Osteoblast (primary cell): ENCODE data around the gene VAMP8. TPM values are rescaled to one million over a fixed set of nuclear protein-coding genes. Genes with fewer than 3 reads are reported as not detected.

Experiments used
- DNase-seq: peaks from one replicate; pipeline ENCODE4 v3.0.0; 2011; ENCODE audit warnings: low spot score, mixed read lengths; ENCODE audit not compliant: insufficient read length; ENCODE audit errors: missing footprints
- H2AFZ ChIP-seq: 2 replicates; pipeline ENCODE4 v1.6.0; 2011; ENCODE audit warnings: mild to moderate bottlenecking, low read length
- H3K27ac ChIP-seq: 2 replicates; pipeline ENCODE4 v1.5.1; 2011; ENCODE audit warnings: mild to moderate bottlenecking, low read depth, low read length, moderate library complexity
- H3K27me3 ChIP-seq: 2 replicates; pipeline ENCODE4 v1.6.0; 2012; ENCODE audit warnings: mild to moderate bottlenecking, control low read depth, inconsistent platforms, low read length, moderate library complexity; ENCODE audit not compliant: insufficient read depth
- H3K36me3 ChIP-seq: 2 replicates; pipeline ENCODE4 v1.5.1; 2011; ENCODE audit warnings: mild to moderate bottlenecking, low read length, control low read depth, moderate library complexity; ENCODE audit not compliant: insufficient read depth
- H3K4me1 ChIP-seq: 2 replicates; pipeline ENCODE4 v1.5.1; 2011; ENCODE audit warnings: mild to moderate bottlenecking, low read length, control low read depth, moderate library complexity; ENCODE audit not compliant: insufficient read depth
- H3K4me2 ChIP-seq: 2 replicates; pipeline ENCODE4 v1.6.0; 2011; ENCODE audit warnings: mild to moderate bottlenecking, low read length; ENCODE audit not compliant: insufficient read depth
- H3K4me3 ChIP-seq: fragments of 200-600 bp; sonication (generic); 3 replicates; pipeline ENCODE4 v1.5.1; 2012; ENCODE audit warnings: mild to moderate bottlenecking, low read length, inconsistent platforms; ENCODE audit not compliant: insufficient read depth
- H3K79me2 ChIP-seq: 2 replicates; pipeline ENCODE4 v1.6.0; 2012; ENCODE audit warnings: mild to moderate bottlenecking, low read length, control low read depth, inconsistent platforms; ENCODE audit not compliant: insufficient read depth
- H3K9me3 ChIP-seq: 2 replicates; pipeline ENCODE4 v1.5.1; 2011; ENCODE audit warnings: low read depth, low read length, control low read depth
- H4K20me1 ChIP-seq: 2 replicates; pipeline ENCODE4 v1.6.0; 2012; ENCODE audit warnings: mild to moderate bottlenecking, low read length, control low read depth; ENCODE audit not compliant: insufficient read depth
- CTCF ChIP-seq: IDR thresholded peaks from 2 replicates; pipeline ENCODE4 v1.5.1; 2011; ENCODE audit warnings: mild to moderate bottlenecking, low read depth, low read length, moderate library complexity; ENCODE audit errors: extremely low read depth
- total RNA-seq: library from RNA; depleted of rRNA; stranded (reverse); fragments of >200 nt; gene quantifications from 2 replicates; pipeline ENCODE4 v1.2.3, GENCODE V29; 2012

VAMP8 gene
- total RNA-seq, 1 donor, result 2.5 TPM

- Histone ChIP-seq H2AFZ (no peak overlapping the region), H3K4me2 (peak overlapping the region; percentile 73), H3K27ac (peak overlapping the region; percentile 80), H3K27me3 (no peaks in the 10 kb centered on the region), H3K9me3 (no peaks in the 10 kb centered on the region), H3K36me3 (peaks cover 26% of the 10 kb centered on the region), H3K4me1 (peaks cover 42% of the 10 kb centered on the region), H3K79me2 (peaks cover 47% of the 10 kb centered on the region), H3K4me3 (peak overlapping the region; percentile 20), H4K20me1 (peaks cover 4% of the 10 kb centered on the region)
- DNase-seq, result peak; percentile 59
- TF ChIP-seq CTCF, result no peak
Measured at GRCh38 chr2:85604568-85605339, 27.4 kb downstream of the VAMP8 start.

- H3K36me3 ChIP-seq, result peaks cover 29% of the 10 kb centered on the region
- peak overlapping the region; percentile 73 for H3K4me2 ChIP-seq
- TF ChIP-seq CTCF, result no peak
- H4K20me1 ChIP-seq, result peaks cover 8% of the 10 kb centered on the region
- H3K4me1 ChIP-seq, result peaks cover 48% of the 10 kb centered on the region
- peaks cover 53% of the 10 kb centered on the region for H3K79me2 ChIP-seq
- peak overlapping the region; percentile 17 for H3K4me3 ChIP-seq
- H3K27ac ChIP-seq, result peak overlapping the region; percentile 80
- H3K9me3 ChIP-seq, result no peaks in the 10 kb centered on the region
- peak; percentile 91 for DNase-seq
- H2AFZ ChIP-seq, result no peak overlapping the region
- H3K27me3 ChIP-seq, result no peaks in the 10 kb centered on the region
Measured at GRCh38 chr2:85605406-85606115, 28.2 kb downstream of the VAMP8 start.

- no peak for TF ChIP-seq CTCF
- Histone ChIP-seq H3K27ac (peak overlapping the region; percentile 80), H2AFZ (no peak overlapping the region), H3K36me3 (peaks cover 29% of the 10 kb centered on the region), H4K20me1 (peaks cover 8% of the 10 kb centered on the region), H3K9me3 (no peaks in the 10 kb centered on the region), H3K4me3 (peak overlapping the region; percentile 12), H3K27me3 (no peaks in the 10 kb centered on the region), H3K4me1 (peaks cover 47% of the 10 kb centered on the region), H3K79me2 (peaks cover 53% of the 10 kb centered on the region), H3K4me2 (peak overlapping the region; percentile 73)
- no peak for DNase-seq
Measured at GRCh38 chr2:85606116-85606455, 28.7 kb downstream of the VAMP8 start.
